Ishikawa (cell line): ENCODE results near the gene STXBP5.

Source experiments
- CEBPB ChIP-seq: IDR thresholded peaks from 2 replicates; pipeline ENCODE4 v1.6.1; 2012
- CREB1 ChIP-seq: IDR thresholded peaks from 2 replicates; pipeline ENCODE4 v1.6.1; 2012; ENCODE audit warnings: low read depth
- EGR1 ChIP-seq: IDR thresholded peaks from 2 replicates; pipeline ENCODE4 v1.6.1; 2012
- EP300 ChIP-seq: IDR thresholded peaks from 2 replicates; pipeline ENCODE4 v1.6.1; 2012; ENCODE audit warnings: borderline replicate concordance
- FOXM1 ChIP-seq: IDR thresholded peaks from 2 replicates; pipeline ENCODE4 v1.6.1; 2012; ENCODE audit warnings: low read depth, borderline replicate concordance
- NFIC ChIP-seq: IDR thresholded peaks from 2 replicates; pipeline ENCODE4 v1.6.1; 2012
- RAD21 ChIP-seq: IDR thresholded peaks from 2 replicates; pipeline ENCODE4 v1.6.1; 2012; ENCODE audit warnings: low read depth
- TAF1 ChIP-seq: IDR thresholded peaks from 2 replicates; pipeline ENCODE4 v1.6.1; 2012; ENCODE audit warnings: low read depth, mild to moderate bottlenecking
- TCF12 ChIP-seq: IDR thresholded peaks from 2 replicates; pipeline ENCODE4 v1.6.1; 2012; ENCODE audit warnings: low read depth
- TEAD4 ChIP-seq: IDR thresholded peaks from 2 replicates; pipeline ENCODE4 v1.6.1; 2012
- YY1 ChIP-seq: IDR thresholded peaks from 2 replicates; pipeline ENCODE4 v1.6.1; 2012; ENCODE audit warnings: low read depth
- ZBTB7A ChIP-seq: IDR thresholded peaks from 2 replicates; pipeline ENCODE4 v1.6.1; 2012; ENCODE audit warnings: low read depth
- TF ChIP-seq, protein P1 (sequence below): IDR thresholded peaks from 2 replicates; pipeline ENCODE4 v1.6.1; 2012
- TF ChIP-seq, protein P2 (sequence below): IDR thresholded peaks from 2 replicates; pipeline ENCODE4 v1.6.1; 2012; ENCODE audit warnings: low read depth, mild to moderate bottlenecking
- TF ChIP-seq, protein P3 (sequence below): IDR thresholded peaks from 2 replicates; pipeline ENCODE4 v1.6.1; 2012

Gene STXBP5

DNA sequence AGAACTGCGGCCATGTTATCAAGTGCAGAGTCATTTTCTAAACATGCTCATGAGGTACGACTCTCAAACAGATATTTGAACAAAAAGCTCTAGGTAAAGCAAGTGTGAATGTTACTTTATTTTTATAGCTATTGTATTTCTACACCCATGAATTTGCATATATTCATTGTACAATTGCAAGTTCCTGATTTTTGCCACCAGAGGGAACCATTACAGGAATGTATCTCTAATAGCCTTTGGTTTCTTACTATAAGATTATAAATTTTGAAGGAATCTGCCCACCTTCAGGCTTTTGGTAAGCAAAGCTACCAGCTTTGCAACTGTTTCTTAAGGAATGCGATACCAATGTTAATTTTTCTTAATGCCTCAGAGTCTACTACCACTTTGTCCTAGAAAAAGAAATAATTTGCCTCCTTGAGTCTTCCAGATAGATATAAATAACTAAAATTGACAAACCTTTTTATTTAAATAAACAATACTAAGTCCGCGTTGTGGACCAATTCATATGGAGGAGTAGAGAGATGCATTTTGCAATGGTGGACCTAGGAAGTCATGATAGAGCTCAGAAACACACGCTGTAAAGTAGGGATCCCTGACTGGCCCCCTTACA is 178.8 kb downstream of the STXBP5 start:
- peak; percentile 48; the same call in 1 of the 2 replicates for TF ChIP-seq TEAD4
- TF ChIP-seq RAD21 = peak; percentile 12; the same call in 1 of the 2 replicates
- TF ChIP-seq TAF1 = no peak

DNA sequence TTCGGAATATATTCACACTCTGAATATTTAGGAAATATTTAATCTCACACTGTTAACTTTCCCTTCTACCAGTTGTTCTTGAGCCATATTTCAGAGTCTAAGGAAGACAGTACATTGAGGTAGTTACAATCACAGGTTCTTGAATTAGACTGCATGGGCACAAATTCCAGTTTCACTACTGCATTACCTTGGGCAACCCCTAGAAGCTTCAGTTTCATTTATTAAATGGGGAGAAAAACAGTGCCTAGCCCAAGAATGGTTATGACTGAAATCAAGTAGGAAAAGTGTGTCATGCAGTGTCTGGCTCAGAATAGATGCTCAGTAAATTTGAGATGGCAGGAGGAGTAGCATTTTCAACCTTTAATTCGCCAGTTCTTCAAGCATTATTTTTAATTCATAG is 179.8 kb downstream of the STXBP5 start:
- no peak for TF ChIP-seq TEAD4
- TF ChIP-seq, protein P1, sequence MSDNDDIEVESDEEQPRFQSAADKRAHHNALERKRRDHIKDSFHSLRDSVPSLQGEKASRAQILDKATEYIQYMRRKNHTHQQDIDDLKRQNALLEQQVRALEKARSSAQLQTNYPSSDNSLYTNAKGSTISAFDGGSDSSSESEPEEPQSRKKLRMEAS = no peak
- TF ChIP-seq TCF12 = no peak
- TF ChIP-seq, protein P2, sequence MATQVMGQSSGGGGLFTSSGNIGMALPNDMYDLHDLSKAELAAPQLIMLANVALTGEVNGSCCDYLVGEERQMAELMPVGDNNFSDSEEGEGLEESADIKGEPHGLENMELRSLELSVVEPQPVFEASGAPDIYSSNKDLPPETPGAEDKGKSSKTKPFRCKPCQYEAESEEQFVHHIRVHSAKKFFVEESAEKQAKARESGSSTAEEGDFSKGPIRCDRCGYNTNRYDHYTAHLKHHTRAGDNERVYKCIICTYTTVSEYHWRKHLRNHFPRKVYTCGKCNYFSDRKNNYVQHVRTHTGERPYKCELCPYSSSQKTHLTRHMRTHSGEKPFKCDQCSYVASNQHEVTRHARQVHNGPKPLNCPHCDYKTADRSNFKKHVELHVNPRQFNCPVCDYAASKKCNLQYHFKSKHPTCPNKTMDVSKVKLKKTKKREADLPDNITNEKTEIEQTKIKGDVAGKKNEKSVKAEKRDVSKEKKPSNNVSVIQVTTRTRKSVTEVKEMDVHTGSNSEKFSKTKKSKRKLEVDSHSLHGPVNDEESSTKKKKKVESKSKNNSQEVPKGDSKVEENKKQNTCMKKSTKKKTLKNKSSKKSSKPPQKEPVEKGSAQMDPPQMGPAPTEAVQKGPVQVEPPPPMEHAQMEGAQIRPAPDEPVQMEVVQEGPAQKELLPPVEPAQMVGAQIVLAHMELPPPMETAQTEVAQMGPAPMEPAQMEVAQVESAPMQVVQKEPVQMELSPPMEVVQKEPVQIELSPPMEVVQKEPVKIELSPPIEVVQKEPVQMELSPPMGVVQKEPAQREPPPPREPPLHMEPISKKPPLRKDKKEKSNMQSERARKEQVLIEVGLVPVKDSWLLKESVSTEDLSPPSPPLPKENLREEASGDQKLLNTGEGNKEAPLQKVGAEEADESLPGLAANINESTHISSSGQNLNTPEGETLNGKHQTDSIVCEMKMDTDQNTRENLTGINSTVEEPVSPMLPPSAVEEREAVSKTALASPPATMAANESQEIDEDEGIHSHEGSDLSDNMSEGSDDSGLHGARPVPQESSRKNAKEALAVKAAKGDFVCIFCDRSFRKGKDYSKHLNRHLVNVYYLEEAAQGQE = no peak
- no peak for TF ChIP-seq CEBPB
- no peak for TF ChIP-seq TAF1

DNA sequence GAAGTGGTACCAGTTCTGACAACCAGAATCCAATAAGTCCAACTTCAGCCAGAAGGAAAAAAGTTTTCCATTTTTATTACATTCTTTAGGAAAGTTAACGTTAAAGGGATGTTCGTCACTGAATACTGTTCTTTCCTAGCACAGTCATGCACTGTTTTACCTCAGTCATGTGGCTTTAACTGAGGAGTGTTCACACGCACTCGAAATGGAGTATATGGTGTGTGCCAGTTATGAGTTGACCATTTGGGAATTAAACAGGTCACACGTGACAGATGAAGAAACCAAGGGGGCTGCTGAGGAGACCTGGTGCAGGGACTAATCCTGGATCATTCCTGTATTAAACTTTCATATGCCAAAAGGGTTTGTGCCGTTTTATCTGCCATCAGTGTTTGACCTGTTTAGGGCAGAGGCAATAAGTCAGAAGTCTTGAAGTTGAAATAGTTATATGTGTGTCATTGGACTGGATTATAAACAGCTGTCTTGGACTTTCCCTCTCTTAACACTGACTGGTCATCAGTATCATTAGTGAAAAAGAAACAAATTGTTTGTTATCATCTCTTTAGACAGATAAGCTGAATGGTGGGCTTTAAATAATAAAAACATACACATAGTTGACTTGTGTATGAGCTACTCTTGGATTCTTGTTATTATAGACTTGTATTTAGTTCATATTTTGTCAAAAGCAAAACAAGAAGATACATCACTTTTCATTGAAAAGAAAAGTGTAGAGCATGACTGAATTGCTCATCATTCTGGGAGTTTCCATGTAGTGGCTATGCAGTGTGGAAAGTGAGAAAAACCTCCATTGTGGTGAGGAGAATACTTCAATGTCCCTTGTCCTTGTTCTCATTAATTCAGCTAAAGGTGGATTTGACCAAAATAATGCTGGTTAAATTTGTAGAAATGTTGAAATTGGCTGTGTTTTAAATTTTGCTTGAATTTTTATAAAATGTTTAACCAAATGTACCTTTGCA is 180.8 kb downstream of the STXBP5 start:
- TF ChIP-seq TAF1 = no peak
- TF ChIP-seq ZBTB7A = no peak
- TF ChIP-seq RAD21 = no peak
- TF ChIP-seq YY1 = no peak
- TF ChIP-seq TCF12 = no peak
- TF ChIP-seq, protein P3, sequence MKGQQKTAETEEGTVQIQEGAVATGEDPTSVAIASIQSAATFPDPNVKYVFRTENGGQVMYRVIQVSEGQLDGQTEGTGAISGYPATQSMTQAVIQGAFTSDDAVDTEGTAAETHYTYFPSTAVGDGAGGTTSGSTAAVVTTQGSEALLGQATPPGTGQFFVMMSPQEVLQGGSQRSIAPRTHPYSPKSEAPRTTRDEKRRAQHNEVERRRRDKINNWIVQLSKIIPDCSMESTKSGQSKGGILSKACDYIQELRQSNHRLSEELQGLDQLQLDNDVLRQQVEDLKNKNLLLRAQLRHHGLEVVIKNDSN = no peak
- TF ChIP-seq EP300 = no peak
- no peak for TF ChIP-seq CREB1
- no peak for TF ChIP-seq TEAD4
- no peak for TF ChIP-seq NFIC
- no peak for TF ChIP-seq FOXM1
- no peak for TF ChIP-seq CEBPB
- no peak for TF ChIP-seq EGR1
- TF ChIP-seq, protein P2 = no peak
- TF ChIP-seq, protein P1 = no peak

DNA sequence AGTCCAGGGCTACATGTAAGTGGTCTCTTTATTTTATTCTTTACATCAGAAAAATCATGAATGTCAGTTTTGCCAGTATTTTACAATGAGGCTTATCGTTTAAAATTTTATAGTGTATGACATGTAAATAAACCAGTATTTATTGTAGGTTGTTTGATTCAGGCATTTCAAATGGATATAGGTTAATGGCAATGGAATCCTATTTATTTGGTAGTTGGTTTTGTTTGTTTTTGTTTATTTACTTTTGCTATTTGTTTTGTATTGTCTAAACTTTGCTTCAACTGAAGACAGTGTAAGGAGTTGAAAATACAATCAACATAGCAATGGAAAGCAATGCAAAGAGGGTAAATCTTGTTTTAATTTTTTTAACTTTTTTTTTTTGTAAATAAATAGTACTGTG is 185.2 kb downstream of the STXBP5 start:
- no peak for TF ChIP-seq RAD21
- TF ChIP-seq, protein P3 = no peak
- no peak for TF ChIP-seq ZBTB7A
- TF ChIP-seq NFIC = no peak
- TF ChIP-seq, protein P1 = no peak
- no peak for TF ChIP-seq TCF12
- TF ChIP-seq FOXM1 = no peak
- TF ChIP-seq, protein P2 = no peak
- no peak for TF ChIP-seq EP300
- no peak for TF ChIP-seq CEBPB
- no peak for TF ChIP-seq YY1
- no peak for TF ChIP-seq TAF1
- TF ChIP-seq CREB1 = no peak
